Esophagus squamous epithelium (tissue), 4 donors: ENCODE results near the gene SCAND1.

ENCODE experiments used
- POLR2A ChIP-seq, 4 donors: fragments of 450-650 bp; IDR thresholded peaks; one replicate each; pipeline ENCODE4 v1.6.1; 2017; ENCODE audit warnings: antibody characterized with exemption in 4 of 4, mild to moderate bottlenecking in 4 of 4, moderate library complexity in 3 of 4
- TF ChIP-seq, protein P1 (sequence below), 6 experiments: fragments of 450-650 bp in 4 of 6; fragments of 200-600 bp in 2 of 6; sonication (generic) in 2 of 6; IDR thresholded peaks; one replicate each; pipeline ENCODE4 v1.5.1; 2016 to 2019; ENCODE audit warnings: antibody characterized with exemption in 6 of 6, mild to moderate bottlenecking in 4 of 6, moderate library complexity in 4 of 6

GRCh38 chr20:35920523-35920922 is 33.8 kb downstream of the SCAND1 start:
- TF ChIP-seq, protein P1, sequence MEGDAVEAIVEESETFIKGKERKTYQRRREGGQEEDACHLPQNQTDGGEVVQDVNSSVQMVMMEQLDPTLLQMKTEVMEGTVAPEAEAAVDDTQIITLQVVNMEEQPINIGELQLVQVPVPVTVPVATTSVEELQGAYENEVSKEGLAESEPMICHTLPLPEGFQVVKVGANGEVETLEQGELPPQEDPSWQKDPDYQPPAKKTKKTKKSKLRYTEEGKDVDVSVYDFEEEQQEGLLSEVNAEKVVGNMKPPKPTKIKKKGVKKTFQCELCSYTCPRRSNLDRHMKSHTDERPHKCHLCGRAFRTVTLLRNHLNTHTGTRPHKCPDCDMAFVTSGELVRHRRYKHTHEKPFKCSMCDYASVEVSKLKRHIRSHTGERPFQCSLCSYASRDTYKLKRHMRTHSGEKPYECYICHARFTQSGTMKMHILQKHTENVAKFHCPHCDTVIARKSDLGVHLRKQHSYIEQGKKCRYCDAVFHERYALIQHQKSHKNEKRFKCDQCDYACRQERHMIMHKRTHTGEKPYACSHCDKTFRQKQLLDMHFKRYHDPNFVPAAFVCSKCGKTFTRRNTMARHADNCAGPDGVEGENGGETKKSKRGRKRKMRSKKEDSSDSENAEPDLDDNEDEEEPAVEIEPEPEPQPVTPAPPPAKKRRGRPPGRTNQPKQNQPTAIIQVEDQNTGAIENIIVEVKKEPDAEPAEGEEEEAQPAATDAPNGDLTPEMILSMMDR (IDR thresholded peaks at IDR 0.05), result no peak
- no peak for TF ChIP-seq POLR2A (IDR thresholded peaks at IDR 0.05)
